ENCODE results near the gene ACER1. TPM values are rescaled to one million over a fixed set of nuclear protein-coding genes. Genes with fewer than 3 reads are reported as not detected.

Gene ACER1
- total and polyA plus RNA-seq, 4 donors = 0.11 TPM; not detected in 2

GRCh38 chr19:6279620-6279930 lies 53.8 kb downstream of the ACER1 start:
- peaks cover 47% of the 10 kb centered on the region for H3K4me1 ChIP-seq (ENCODE audit: control insufficient read depth, insufficient read depth, low read length)
- H3K27me3 ChIP-seq (ENCODE audit: control insufficient read depth, insufficient read depth, low read length) = no peaks in the 10 kb centered on the region
- peaks cover 19% of the 10 kb centered on the region for H3K36me3 ChIP-seq (ENCODE audit: control insufficient read depth, insufficient read depth, low read length)
- H3K9me3 ChIP-seq (ENCODE audit: control insufficient read depth, insufficient read depth, low read length) = no peaks in the 10 kb centered on the region
- no peak for DNase-seq (ENCODE audit: low read depth in 4 of 6, low spot score in 6 of 6)
- H3K4me3 ChIP-seq (ENCODE audit: low read depth, low read length) = peak overlapping the region; percentile 71
- WGBS (ENCODE audit: insufficient coverage) = under 1% methylated on average over 55 of the region's 59 CpGs
- H3K27ac ChIP-seq (ENCODE audit: low read depth, low read length) = no peak overlapping the region

GRCh38 chr19:6278740-6279619 lies 54.4 kb downstream of the ACER1 start:
- peaks cover 19% of the 10 kb centered on the region for H3K36me3 ChIP-seq (ENCODE audit: control insufficient read depth, insufficient read depth, low read length)
- 6% methylated on average over 35 of the region's 36 CpGs for WGBS (ENCODE audit: insufficient coverage)
- H3K4me3 ChIP-seq (ENCODE audit: low read depth, low read length) = peak overlapping the region; percentile 71
- H3K27me3 ChIP-seq (ENCODE audit: control insufficient read depth, insufficient read depth, low read length) = no peaks in the 10 kb centered on the region
- no peak for DNase-seq (ENCODE audit: low read depth in 4 of 6, low spot score in 6 of 6)
- H3K27ac ChIP-seq (ENCODE audit: low read depth, low read length) = no peak overlapping the region
- H3K9me3 ChIP-seq (ENCODE audit: control insufficient read depth, insufficient read depth, low read length) = no peaks in the 10 kb centered on the region
- peaks cover 53% of the 10 kb centered on the region for H3K4me1 ChIP-seq (ENCODE audit: control insufficient read depth, insufficient read depth, low read length)

GRCh38 chr19:6278051-6278450 lies 55.4 kb downstream of the ACER1 start:
- no peak for DNase-seq (ENCODE audit: low read depth in 4 of 6, low spot score in 6 of 6)
- peaks cover 62% of the 10 kb centered on the region for H3K4me1 ChIP-seq (ENCODE audit: control insufficient read depth, insufficient read depth, low read length)
- no peak overlapping the region for H3K4me3 ChIP-seq (ENCODE audit: low read depth, low read length)
- peaks cover 19% of the 10 kb centered on the region for H3K36me3 ChIP-seq (ENCODE audit: control insufficient read depth, insufficient read depth, low read length)
- no peak overlapping the region for H3K27ac ChIP-seq (ENCODE audit: low read depth, low read length)
- 79% methylated on average over 5 of the region's 9 CpGs for WGBS (ENCODE audit: insufficient coverage)
- H3K27me3 ChIP-seq (ENCODE audit: control insufficient read depth, insufficient read depth, low read length) = no peaks in the 10 kb centered on the region
- H3K9me3 ChIP-seq (ENCODE audit: control insufficient read depth, insufficient read depth, low read length) = no peaks in the 10 kb centered on the region

- Histone ChIP-seq H3K4me1 (ENCODE audit: control insufficient read depth, insufficient read depth, low read length) (peaks cover 78% of the 10 kb centered on the region), H3K27ac (ENCODE audit: low read depth, low read length) (no peak overlapping the region), H3K9me3 (ENCODE audit: control insufficient read depth, insufficient read depth, low read length) (no peaks in the 10 kb centered on the region), H3K4me3 (ENCODE audit: low read depth, low read length) (no peak overlapping the region), H3K27me3 (ENCODE audit: control insufficient read depth, insufficient read depth, low read length) (no peaks in the 10 kb centered on the region), H3K36me3 (ENCODE audit: control insufficient read depth, insufficient read depth, low read length) (peaks cover 22% of the 10 kb centered on the region)
- WGBS (ENCODE audit: insufficient coverage) = 75% methylated on average over 11 of the region's 12 CpGs
- no peak for DNase-seq (ENCODE audit: low read depth in 4 of 6, low spot score in 6 of 6)
Observed at GRCh38 chr19:6276447-6276846, 57.0 kb downstream of the ACER1 start.

GRCh38 chr19:6275170-6275744 lies 58.2 kb downstream of the ACER1 start:
- peaks cover 90% of the 10 kb centered on the region for H3K4me1 ChIP-seq (ENCODE audit: control insufficient read depth, insufficient read depth, low read length)
- H3K9me3 ChIP-seq (ENCODE audit: control insufficient read depth, insufficient read depth, low read length) = no peaks in the 10 kb centered on the region
- H3K27me3 ChIP-seq (ENCODE audit: control insufficient read depth, insufficient read depth, low read length) = no peaks in the 10 kb centered on the region
- 73% methylated on average over 8 of the region's 18 CpGs for WGBS (ENCODE audit: insufficient coverage)
- H3K27ac ChIP-seq (ENCODE audit: low read depth, low read length) = peak overlapping the region; percentile 48
- DNase-seq (ENCODE audit: low read depth in 4 of 6, low spot score in 6 of 6) = no peak
- H3K36me3 ChIP-seq (ENCODE audit: control insufficient read depth, insufficient read depth, low read length) = peaks cover 29% of the 10 kb centered on the region
- no peak overlapping the region for H3K4me3 ChIP-seq (ENCODE audit: low read depth, low read length)

- peaks cover 34% of the 10 kb centered on the region for H3K36me3 ChIP-seq (ENCODE audit: control insufficient read depth, insufficient read depth, low read length)
- WGBS (ENCODE audit: insufficient coverage) = 58% methylated on average over 15 of the region's 15 CpGs
- no peak for DNase-seq (ENCODE audit: low read depth in 4 of 6, low spot score in 6 of 6)
- H3K9me3 ChIP-seq (ENCODE audit: control insufficient read depth, insufficient read depth, low read length) = no peaks in the 10 kb centered on the region
- H3K27me3 ChIP-seq (ENCODE audit: control insufficient read depth, insufficient read depth, low read length) = no peaks in the 10 kb centered on the region
- no peak overlapping the region for H3K4me3 ChIP-seq (ENCODE audit: low read depth, low read length)
- peak overlapping the region; percentile 48 for H3K27ac ChIP-seq (ENCODE audit: low read depth, low read length)
- H3K4me1 ChIP-seq (ENCODE audit: control insufficient read depth, insufficient read depth, low read length) = peaks cover 95% of the 10 kb centered on the region
Observed at GRCh38 chr19:6274756-6275155, 58.7 kb downstream of the ACER1 start.

- Histone ChIP-seq H3K4me1 (ENCODE audit: control insufficient read depth, insufficient read depth, low read length) (peaks cover 92% of the 10 kb centered on the region), H3K27ac (ENCODE audit: low read depth, low read length) (peak overlapping the region; percentile 48), H3K4me3 (ENCODE audit: low read depth, low read length) (no peak overlapping the region), H3K9me3 (ENCODE audit: control insufficient read depth, insufficient read depth, low read length) (no peaks in the 10 kb centered on the region), H3K36me3 (ENCODE audit: control insufficient read depth, insufficient read depth, low read length) (peaks cover 42% of the 10 kb centered on the region), H3K27me3 (ENCODE audit: control insufficient read depth, insufficient read depth, low read length) (no peaks in the 10 kb centered on the region)
- WGBS (ENCODE audit: insufficient coverage) = 7% methylated on average over 26 of the region's 30 CpGs
- DNase-seq (ENCODE audit: low read depth in 4 of 6, low spot score in 6 of 6) = peak in 3 of 6 donors; percentile 30 to 75 (median 72)
Observed at GRCh38 chr19:6273701-6274601, 59.5 kb downstream of the ACER1 start.

- Histone ChIP-seq H3K9me3 (ENCODE audit: control insufficient read depth, insufficient read depth, low read length) (no peaks in the 10 kb centered on the region), H3K36me3 (ENCODE audit: control insufficient read depth, insufficient read depth, low read length) (peaks cover 47% of the 10 kb centered on the region), H3K27me3 (ENCODE audit: control insufficient read depth, insufficient read depth, low read length) (no peaks in the 10 kb centered on the region), H3K27ac (ENCODE audit: low read depth, low read length) (peak overlapping the region; percentile 48), H3K4me3 (ENCODE audit: low read depth, low read length) (no peak overlapping the region), H3K4me1 (ENCODE audit: control insufficient read depth, insufficient read depth, low read length) (peaks cover 83% of the 10 kb centered on the region)
- DNase-seq (ENCODE audit: low read depth in 4 of 6, low spot score in 6 of 6) = no peak
- 51% methylated on average over 9 of the region's 22 CpGs for WGBS (ENCODE audit: insufficient coverage)
Observed at GRCh38 chr19:6272913-6273600, 60.4 kb downstream of the ACER1 start.

- Histone ChIP-seq H3K36me3 (ENCODE audit: control insufficient read depth, insufficient read depth, low read length) (peaks cover 45% of the 10 kb centered on the region), H3K27me3 (ENCODE audit: control insufficient read depth, insufficient read depth, low read length) (no peaks in the 10 kb centered on the region), H3K27ac (ENCODE audit: low read depth, low read length) (peak overlapping the region; percentile 48), H3K4me1 (ENCODE audit: control insufficient read depth, insufficient read depth, low read length) (peaks cover 77% of the 10 kb centered on the region), H3K4me3 (ENCODE audit: low read depth, low read length) (no peak overlapping the region), H3K9me3 (ENCODE audit: control insufficient read depth, insufficient read depth, low read length) (no peaks in the 10 kb centered on the region)
- DNase-seq (ENCODE audit: low read depth in 4 of 6, low spot score in 6 of 6) = no peak
- 43% methylated on average over 11 of the region's 11 CpGs for WGBS (ENCODE audit: insufficient coverage)
Observed at GRCh38 chr19:6272411-6272791, 61.0 kb downstream of the ACER1 start.

All from spinal cord (tissue), 10 donors.